A673 (cell line): ENCODE data around the gene GHRH. TPM values are rescaled to one million over a fixed set of nuclear protein-coding genes. Genes with fewer than 3 reads are reported as not detected.

Source experiments
- BruUV-seq: library from RNA; stranded (reverse); fragments of 400-500 nt; replicated peaks from 2 replicates; lab custom pipeline; 2021; lab: Mats Ljungman, UMichigan
- CTCF ChIA-PET: fragments of 300-600 bp; sonication (Branson Sonifier 250); formaldehyde crosslinking; loops from one replicate; lab custom pipeline; 2022; ENCODE audit warnings: antibody characterized with exemption; lab: Charles Lee
- POLR2A ChIA-PET: fragments of 300-600 bp; sonication (Branson Sonifier 250); formaldehyde crosslinking; loops from one replicate; lab custom pipeline; 2022; ENCODE audit warnings: antibody characterized with exemption; ENCODE audit not compliant: low non-redundant PET; lab: Charles Lee
- DNase-seq: peaks from one replicate; pipeline ENCODE4 v3.0.0-alpha.2; 2015; ENCODE audit warnings: low spot score
- H3K27ac ChIP-seq: fragments of 200-600 bp; sonication (generic); 2 replicates; pipeline ENCODE4 v1.5.1; 2016; ENCODE audit warnings: mixed run types, low read depth, mild to moderate bottlenecking, mixed read lengths, antibody characterized with exemption, low read length; ENCODE audit not compliant: poor library complexity, severe bottlenecking
- H3K27me3 ChIP-seq: fragments of 200-600 bp; sonication (generic); replicated peaks from 2 replicates; pipeline ENCODE4 v1.6.1; 2017; ENCODE audit warnings: mixed run types, low read depth, mild to moderate bottlenecking, mixed read lengths, antibody characterized with exemption, low read length; ENCODE audit not compliant: insufficient read depth, poor library complexity
- H3K36me3 ChIP-seq: fragments of 200-600 bp; sonication (generic); 2 replicates; pipeline ENCODE4 v1.6.1; 2016; ENCODE audit warnings: mixed run types, mild to moderate bottlenecking, mixed read lengths, antibody characterized with exemption, low read length; ENCODE audit not compliant: insufficient read depth, poor library complexity, severe bottlenecking
- H3K4me1 ChIP-seq: fragments of 200-600 bp; sonication (generic); 2 replicates; pipeline ENCODE4 v1.6.1; 2017; ENCODE audit warnings: mixed run types, mild to moderate bottlenecking, mixed read lengths, antibody characterized with exemption, low read length; ENCODE audit not compliant: insufficient read depth, poor library complexity, severe bottlenecking
- H3K4me3 ChIP-seq: fragments of 200-600 bp; sonication (generic); 2 replicates; pipeline ENCODE4 v1.5.1; 2016; ENCODE audit warnings: low read depth, mixed run types, mild to moderate bottlenecking, mixed read lengths, low read length; ENCODE audit not compliant: poor library complexity, severe bottlenecking
- H3K9me3 ChIP-seq: fragments of 200-600 bp; sonication (generic); 2 replicates; pipeline ENCODE4 v1.6.1; 2016; ENCODE audit warnings: mixed run types, low read depth, mild to moderate bottlenecking, mixed read lengths, antibody characterized with exemption, low read length; ENCODE audit not compliant: poor library complexity, severe bottlenecking
- EZH2 ChIP-seq: fragments of 200-600 bp; sonication (generic); IDR thresholded peaks from 2 replicates; pipeline ENCODE4 v1.6.1; 2017; ENCODE audit warnings: borderline replicate concordance, low read depth, mild to moderate bottlenecking, mixed read lengths, antibody characterized with exemption, low read length; ENCODE audit not compliant: poor library complexity, severe bottlenecking
- intact Hi-C: fragments of 100-400 bp; cut with micrococcal nuclease; formaldehyde crosslinking; loops from one replicate; pipeline ENCODE4 v1.10.0; 2022; ENCODE audit not compliant: unreplicated experiment
- total RNA-seq: library from RNA; stranded (reverse); gene quantifications from 2 replicates; pipeline ENCODE4 v1.2.3, GENCODE V29; 2021
- TF ChIP-seq, protein P1 (sequence below): fragments of 300-800, 200-600 bp; sonication (generic); conservative IDR thresholded peaks from 2 replicates; pipeline ENCODE4 v1.5.1; 2017; ENCODE audit warnings: low read depth, mild to moderate bottlenecking, antibody characterized with exemption, low read length, moderate library complexity, mixed read lengths

The GHRH gene
- total RNA-seq, 1 experiment from 2014 or later, result not detected

DNA sequence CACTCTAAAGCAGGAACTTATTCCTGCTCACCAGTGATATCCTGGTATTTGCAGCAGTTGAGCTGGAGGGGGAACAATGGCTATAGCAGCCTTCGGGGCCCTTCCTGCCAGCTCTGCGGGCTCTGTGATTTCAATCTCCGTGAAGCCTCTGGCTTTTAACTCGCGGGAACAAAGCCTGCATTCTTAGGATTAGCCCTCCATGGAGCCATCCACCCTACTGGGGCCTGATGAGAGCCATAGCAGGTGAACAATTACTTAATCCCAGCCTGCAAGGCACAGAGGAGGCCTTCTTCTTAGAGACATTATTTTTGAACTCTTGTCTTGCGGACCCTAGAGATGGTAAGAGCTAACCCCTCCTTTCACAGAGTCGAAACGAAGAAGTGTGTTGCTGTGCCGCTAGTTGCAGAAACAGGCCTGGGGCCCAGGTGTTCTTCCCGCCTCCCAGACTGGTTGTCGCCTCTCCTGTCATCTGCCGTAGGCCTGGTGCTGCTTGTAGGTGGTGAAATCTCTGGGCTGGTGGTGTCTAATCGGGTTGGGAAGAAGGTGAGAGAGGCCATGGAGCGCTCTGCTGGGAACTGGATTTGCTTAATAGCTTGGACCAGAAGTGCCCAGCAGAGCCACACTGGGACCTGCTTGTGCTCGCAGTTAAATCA, 9.7 kb downstream of the GHRH start:
- ChIA-PET POLR2A (interaction anchor here (0.6 kb wide), 1 partner anchor 151 kb away, joined by 4 read pairs; no protein-coding TSS in a partner anchor), CTCF (no interaction called here)
- DNase-seq, result no peak
- BruUV-seq, result no TSS peak
- no peaks in the 10 kb centered on the region for H3K36me3 ChIP-seq
- H3K9me3 ChIP-seq, result no peaks in the 10 kb centered on the region
- H3K4me3 ChIP-seq, result no peak overlapping the region
- no peak for TF ChIP-seq EZH2
- TF ChIP-seq, protein P1, sequence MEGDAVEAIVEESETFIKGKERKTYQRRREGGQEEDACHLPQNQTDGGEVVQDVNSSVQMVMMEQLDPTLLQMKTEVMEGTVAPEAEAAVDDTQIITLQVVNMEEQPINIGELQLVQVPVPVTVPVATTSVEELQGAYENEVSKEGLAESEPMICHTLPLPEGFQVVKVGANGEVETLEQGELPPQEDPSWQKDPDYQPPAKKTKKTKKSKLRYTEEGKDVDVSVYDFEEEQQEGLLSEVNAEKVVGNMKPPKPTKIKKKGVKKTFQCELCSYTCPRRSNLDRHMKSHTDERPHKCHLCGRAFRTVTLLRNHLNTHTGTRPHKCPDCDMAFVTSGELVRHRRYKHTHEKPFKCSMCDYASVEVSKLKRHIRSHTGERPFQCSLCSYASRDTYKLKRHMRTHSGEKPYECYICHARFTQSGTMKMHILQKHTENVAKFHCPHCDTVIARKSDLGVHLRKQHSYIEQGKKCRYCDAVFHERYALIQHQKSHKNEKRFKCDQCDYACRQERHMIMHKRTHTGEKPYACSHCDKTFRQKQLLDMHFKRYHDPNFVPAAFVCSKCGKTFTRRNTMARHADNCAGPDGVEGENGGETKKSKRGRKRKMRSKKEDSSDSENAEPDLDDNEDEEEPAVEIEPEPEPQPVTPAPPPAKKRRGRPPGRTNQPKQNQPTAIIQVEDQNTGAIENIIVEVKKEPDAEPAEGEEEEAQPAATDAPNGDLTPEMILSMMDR, result no peak
- H3K27me3 ChIP-seq, result no peaks in the 10 kb centered on the region
- no peaks in the 10 kb centered on the region for H3K4me1 ChIP-seq
- intact Hi-C loops, result no loop called here
- no peak overlapping the region for H3K27ac ChIP-seq

DNA sequence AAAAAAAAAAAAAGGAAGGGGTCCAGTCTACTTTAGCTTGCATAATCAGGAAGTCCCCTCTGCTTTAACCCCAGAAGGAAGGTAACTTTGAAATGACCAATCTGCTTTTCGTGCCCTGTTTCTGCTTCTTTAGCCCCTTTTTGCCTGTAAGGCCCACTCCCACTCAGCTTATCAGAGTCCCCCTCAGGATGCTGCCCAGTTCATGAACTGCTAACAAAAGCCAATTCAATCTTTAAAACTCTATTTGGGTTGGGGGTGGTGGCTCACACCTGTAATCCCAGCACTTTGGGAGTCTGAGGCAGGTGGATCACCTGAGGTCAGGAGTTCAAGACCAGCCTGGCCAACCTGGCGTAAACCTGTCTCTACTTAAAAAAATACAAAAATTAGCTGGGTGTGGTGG, 12.3 kb downstream of the GHRH start:
- H3K36me3 ChIP-seq, result no peaks in the 10 kb centered on the region
- H3K4me3 ChIP-seq, result no peak overlapping the region
- CTCF ChIA-PET, result no interaction called here
- POLR2A ChIA-PET, result no interaction called here
- TF ChIP-seq, protein P1, result no peak
- TF ChIP-seq EZH2, result no peak
- H3K9me3 ChIP-seq, result no peaks in the 10 kb centered on the region
- DNase-seq, result no peak
- no peaks in the 10 kb centered on the region for H3K27me3 ChIP-seq
- no peaks in the 10 kb centered on the region for H3K4me1 ChIP-seq
- intact Hi-C loops, result no loop called here
- no TSS peak for BruUV-seq
- no peak overlapping the region for H3K27ac ChIP-seq

DNA sequence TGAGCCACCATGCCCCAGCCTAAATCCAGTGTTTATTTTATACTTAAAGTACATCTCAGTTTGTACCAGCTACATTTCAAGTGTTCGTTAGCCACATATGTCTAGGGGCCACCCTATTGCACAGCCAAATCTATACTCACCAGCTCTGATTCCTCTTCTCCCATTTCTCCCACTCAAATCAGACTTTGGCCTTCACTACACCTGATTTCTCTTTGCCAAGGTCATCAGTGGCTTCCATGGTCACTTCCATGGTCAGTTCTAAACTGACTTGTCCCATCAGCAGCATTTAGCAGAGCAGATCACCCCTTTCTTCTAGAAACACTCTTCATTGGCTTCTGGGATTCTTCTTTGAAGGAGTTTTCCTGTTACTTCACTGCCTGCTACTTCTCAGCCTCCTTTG, 14.1 kb downstream of the GHRH start:
- H3K36me3 ChIP-seq, result peaks cover 10% of the 10 kb centered on the region
- H3K27ac ChIP-seq, result no peak overlapping the region
- no peaks in the 10 kb centered on the region for H3K9me3 ChIP-seq
- intact Hi-C loops, result no loop called here
- H3K27me3 ChIP-seq, result no peaks in the 10 kb centered on the region
- no TSS peak for BruUV-seq
- H3K4me3 ChIP-seq, result no peak overlapping the region
- no peak for TF ChIP-seq EZH2
- TF ChIP-seq, protein P1, result no peak
- DNase-seq, result no peak
- H3K4me1 ChIP-seq, result no peaks in the 10 kb centered on the region
- CTCF ChIA-PET, result no interaction called here
- POLR2A ChIA-PET, result no interaction called here
